ENCODE data around the gene KHNYN.
"Not testable (repeated sequence)": the region's sequence is repeated elsewhere in the genome, so short reads cannot be mapped to it uniquely, and the experiment has no call there.

KHNYN gene

GRCh38 chr14:24437736-24438067, 7.9 kb downstream of the KHNYN start:
- DNase-seq (ENCODE audit: low spot score), result no peak

GRCh38 chr14:24438223-24439097, 8.7 kb downstream of the KHNYN start:
- DNase-seq (ENCODE audit: low spot score), result no peak

DNA sequence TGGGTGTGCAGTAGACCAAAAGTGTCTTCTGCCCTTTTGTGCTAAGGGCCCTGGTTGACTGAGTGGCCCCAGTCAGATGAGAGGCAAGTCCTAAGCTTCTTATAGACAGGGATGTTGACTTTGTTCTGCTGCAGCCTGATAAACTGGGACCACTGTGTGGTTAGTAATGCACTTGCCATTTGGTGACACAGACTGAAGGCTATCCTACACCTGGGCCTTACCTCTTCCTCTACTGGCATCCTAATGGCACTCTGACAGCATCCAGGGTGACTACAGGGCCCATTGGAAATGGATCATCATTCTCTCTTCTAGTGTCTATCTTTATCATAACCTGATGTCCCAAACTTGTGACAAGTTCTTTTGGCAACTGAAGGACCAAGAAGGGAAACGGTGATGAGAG, 9.5 kb downstream of the KHNYN start:
- DNase-seq (ENCODE audit: low spot score), result no peak

GRCh38 chr14:24439830-24440605, 10.3 kb downstream of the KHNYN start:
- no peak for DNase-seq (ENCODE audit: low spot score)

- DNase-seq (ENCODE audit: low spot score), result no peak
Observed at GRCh38 chr14:24440606-24441399, 11.0 kb downstream of the KHNYN start.

DNA sequence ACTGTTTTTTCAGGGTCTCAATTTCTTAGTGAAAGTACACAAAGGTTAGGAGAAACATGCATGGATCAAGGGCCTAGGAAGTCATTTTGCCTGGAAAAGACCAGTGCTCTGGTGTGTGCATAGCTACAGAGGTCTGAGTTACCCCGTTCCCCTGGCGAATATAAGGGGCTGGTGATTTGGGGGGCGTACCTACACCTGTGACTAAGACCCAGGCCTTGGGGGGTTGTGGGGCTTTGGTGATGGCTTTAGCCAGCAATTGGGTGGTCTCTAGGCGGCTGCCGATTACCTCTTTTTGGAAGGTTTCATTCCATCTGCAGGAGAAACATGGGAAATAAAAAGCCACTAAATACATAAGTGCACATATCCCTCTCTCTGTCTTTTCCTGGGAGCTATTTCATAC, 11.7 kb downstream of the KHNYN start:
- DNase-seq (ENCODE audit: low spot score), result no peak

- DNase-seq (ENCODE audit: low spot score), result no peak
Observed at GRCh38 chr14:24441904-24442239, 12.1 kb downstream of the KHNYN start.

DNA sequence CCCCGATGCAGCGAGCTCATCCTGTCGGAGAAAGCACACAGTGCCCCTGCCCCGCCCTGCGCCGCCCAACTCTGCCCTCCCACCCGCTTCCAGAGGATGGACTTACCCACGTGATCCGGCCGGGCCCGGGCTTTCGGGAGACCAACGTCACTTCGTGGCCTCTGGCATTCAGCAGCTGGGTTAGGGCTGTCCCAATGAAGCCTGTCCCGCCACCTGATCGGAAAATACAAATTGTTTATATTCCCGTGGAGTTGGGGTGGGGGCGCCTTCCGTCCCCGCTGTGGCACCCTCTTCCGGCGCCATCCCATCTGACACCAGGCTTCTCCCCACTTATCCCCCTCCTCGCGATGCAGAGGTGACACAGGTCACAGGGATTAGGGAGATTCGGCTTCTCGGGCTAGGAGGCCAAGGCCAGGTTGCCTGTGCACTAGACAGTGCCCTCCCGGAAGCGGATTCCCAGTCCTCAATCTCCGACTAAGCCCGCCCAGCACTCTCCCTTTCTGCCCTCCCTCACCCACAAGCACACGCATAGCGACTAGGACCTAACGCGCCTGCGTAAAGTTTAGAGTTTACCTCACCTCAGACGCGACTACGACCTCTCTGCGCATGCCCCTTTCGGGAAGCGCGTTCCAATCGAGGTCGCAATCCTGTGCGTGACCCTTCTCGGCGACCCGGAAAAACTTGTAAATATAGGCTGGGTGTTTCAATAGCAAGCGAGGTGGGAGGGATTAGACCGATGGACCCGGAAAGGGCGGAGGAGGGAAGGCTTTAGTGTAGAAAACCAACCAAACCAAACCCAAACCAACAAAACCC, 12.7 kb downstream of the KHNYN start, which contains the start of gene SDR39U1:
SDR39U1 (minus strand) TSS at position 537 of the 813 bp plus-strand sequence; CDS start at position 530, 7 bp downstream.
- peak; percentile 99 for DNase-seq (ENCODE audit: low spot score)

DNA sequence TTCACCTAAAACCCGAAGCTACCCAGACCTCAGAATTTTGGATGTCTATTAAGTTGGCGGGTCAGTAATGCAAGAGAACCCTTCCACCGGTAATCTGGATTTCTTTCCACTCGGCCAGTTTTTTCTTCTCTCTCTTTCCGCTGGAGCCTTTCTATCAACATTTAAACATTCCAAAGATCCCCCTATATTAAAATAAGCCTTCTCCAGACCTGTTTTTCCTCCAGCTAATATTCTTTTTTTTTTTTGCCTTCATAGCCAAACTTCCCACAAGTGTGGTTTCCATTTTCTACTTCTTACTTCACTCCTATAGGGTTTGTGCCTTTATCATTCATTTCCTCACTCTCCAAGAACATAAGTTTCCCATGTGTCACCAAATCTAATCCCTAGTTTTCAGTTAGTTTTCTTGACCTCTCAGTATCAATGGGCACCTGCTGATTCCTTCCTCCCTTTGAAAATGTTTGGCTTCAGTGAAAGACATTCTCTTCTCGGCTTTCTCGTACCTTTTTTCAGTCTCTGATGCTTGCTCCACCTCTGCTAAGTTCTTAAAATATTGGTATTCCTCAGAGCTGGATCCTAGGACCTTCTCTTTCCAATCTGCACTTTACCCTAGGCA, 13.4 kb downstream of the KHNYN start:
- DNase-seq (ENCODE audit: low spot score), result no peak

- not testable (repeated sequence) for DNase-seq (ENCODE audit: low spot score)
Observed at GRCh38 chr14:24450828-24451227, 21.1 kb downstream of the KHNYN start.

GRCh38 chr14:24456980-24457379, 27.2 kb downstream of the KHNYN start:
- DNase-seq (ENCODE audit: low spot score), result no peak

DNA sequence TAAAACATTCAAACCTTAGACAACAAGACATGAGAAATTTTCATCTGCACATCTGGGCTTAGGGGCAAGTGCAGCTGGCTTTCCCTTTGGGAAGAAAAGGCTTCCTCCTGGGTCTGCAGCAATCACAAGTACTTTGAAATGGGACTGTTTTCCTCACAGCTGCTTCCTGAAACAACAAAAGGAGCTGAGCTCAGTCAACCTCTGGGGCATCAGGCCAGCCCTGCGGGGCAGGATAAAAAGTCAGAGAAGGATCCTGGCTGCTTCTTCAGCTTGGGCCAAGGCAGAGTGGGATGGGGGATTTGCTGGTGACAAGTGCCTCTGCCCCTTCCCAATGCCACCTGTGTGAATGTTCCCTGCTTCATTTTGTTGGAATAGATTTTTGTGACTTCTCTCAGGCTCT, 29.0 kb downstream of the KHNYN start:
- DNase-seq (ENCODE audit: low spot score), result no peak

- no peak for DNase-seq (ENCODE audit: low spot score)
Observed at GRCh38 chr14:24459331-24459730, 29.6 kb downstream of the KHNYN start.

GRCh38 chr14:24461336-24461735, 31.6 kb downstream of the KHNYN start:
- no peak for DNase-seq (ENCODE audit: low spot score)

- DNase-seq (ENCODE audit: low spot score), result no peak
Observed at GRCh38 chr14:24463017-24463883, 33.5 kb downstream of the KHNYN start.

DNA sequence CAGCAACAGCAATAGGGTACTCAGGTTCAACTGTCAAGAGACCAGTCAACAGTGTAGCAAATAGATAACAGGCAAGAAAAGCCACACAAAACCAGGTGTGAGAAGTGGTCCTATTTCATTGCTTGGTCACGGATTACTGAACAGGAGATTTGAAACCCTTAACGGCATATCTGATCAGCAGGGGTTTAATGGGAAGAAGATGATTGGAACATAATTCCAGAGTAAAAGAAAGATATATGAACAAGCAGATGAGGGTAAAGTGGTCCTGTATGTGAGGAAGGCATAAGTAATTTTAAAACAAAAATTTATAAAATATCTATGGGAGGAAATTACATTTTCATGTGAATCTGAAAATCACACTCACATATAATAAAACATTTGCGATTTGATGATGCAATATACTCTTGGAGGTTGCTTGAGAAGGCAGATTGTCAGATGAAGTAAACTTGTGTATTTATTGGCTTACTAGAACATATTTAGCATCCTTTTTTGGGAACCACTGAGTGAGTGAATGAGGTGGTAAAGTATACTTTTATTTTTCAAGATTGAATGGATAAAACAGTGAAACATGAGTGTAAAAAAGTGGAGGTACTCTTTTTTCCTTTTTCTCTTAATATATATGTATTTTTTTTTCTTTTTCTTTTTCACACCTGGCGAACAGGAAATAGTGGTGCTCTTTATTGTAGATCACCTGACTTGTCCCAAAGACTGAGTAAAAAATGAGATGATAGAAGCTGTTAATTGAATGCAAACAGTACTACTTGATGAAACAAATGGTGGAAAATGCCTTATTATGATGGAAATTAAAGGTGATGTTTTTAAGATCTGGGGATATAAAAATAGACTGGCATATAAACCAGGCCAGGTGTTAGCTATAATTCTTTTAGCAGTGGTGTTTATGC, 34.4 kb downstream of the KHNYN start:
- no peak for DNase-seq (ENCODE audit: low spot score)

GRCh38 chr14:24465368-24465767, 35.6 kb downstream of the KHNYN start:
- DNase-seq (ENCODE audit: low spot score), result no peak

DNA sequence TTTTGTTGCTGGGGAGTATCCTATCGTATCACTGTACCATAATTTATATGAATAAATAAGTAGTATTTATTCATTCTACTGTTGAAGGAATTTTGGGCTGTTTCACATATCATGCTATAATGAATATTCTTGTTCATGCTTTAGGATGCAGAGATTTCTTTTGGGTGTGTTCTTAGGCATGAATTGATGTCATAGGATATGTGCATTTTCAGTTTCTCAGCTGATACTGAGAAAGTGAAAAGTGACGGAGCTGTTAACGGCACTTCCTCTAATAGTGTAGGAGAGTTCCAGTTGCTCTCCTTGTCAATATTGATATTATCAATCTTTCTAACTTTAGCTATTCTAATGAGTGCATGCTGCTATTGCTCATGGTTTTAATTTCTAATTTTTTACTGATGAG, 36.1 kb downstream of the KHNYN start:
- DNase-seq (ENCODE audit: low spot score), result no peak

DNA sequence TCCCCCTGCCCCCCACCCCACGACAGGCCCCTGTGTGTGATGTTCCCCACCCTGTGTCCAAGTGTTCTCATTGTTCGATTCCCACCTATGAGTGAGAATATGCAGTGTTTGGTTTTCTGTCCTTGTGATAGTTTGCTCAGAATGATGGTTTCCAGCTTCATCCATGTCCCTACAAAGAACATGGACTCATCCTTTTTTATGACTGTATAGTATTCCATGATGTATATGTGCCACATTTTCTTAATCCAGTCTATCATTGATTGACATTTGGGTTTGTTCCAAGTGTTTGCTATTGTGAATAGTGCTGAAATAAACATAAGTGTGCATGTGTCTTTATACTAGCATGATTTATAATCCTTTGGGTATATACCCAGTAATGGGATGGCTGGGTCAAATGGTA, 40.7 kb downstream of the KHNYN start:
- not testable (repeated sequence) for DNase-seq (ENCODE audit: low spot score)

Measured in LoVo (cell line).